GM23338 (cell line): ENCODE results near the gene UBQLN4.

Experiments
- CTCF ChIP-seq, 2 experiments: fragments of 200-600 bp in 1 of 2; sonication (generic) in 1 of 2; conservative IDR thresholded peaks; 2 replicates each; pipeline versions ENCODE4 v1.5.1 to v1.6.1; 2016 to 2017; ENCODE audit warnings: antibody characterized with exemption in 2 of 2, low read depth in 2 of 2, mild to moderate bottlenecking in 2 of 2, moderate library complexity in 1 of 2
- EZH2phosphoT487 ChIP-seq: fragments of 200-600 bp; sonication (generic); IDR thresholded peaks from one replicate; pipeline ENCODE4 v1.8.1; 2018; ENCODE audit warnings: antibody characterized with exemption; ENCODE audit not compliant: unreplicated experiment

GRCh38 chr1:156052862-156053767, 483 bp downstream of the UBQLN4 start:
- TF ChIP-seq CTCF (conservative IDR thresholded peaks at IDR 0.05; ENCODE audit: low read depth in 2 of 2) (peak; percentile 49 to 77), EZH2phosphoT487 (no peak)
